H1 (cell line): ENCODE results near the gene MX1. TPM values are rescaled to one million over a fixed set of nuclear protein-coding genes. Genes with fewer than 3 reads are reported as not detected.

Experiments used
- BCL11A ChIP-seq, 2 experiments: IDR thresholded peaks; one replicate each; pipeline ENCODE4 v1.6.1; 2011; ENCODE audit warnings: low read depth in 2 of 2, low read length in 2 of 2, mild to moderate bottlenecking in 2 of 2
- EGR1 ChIP-seq: IDR thresholded peaks from 2 replicates; pipeline ENCODE4 v1.6.1; 2011; ENCODE audit warnings: low read depth, low read length, borderline replicate concordance
- HDAC2 ChIP-seq, 2 experiments: fragments of 300-600 bp in 1 of 2; sonication (generic) in 1 of 2; IDR thresholded peaks; 2 replicates each; pipeline ENCODE4 v1.6.1; 2011 to 2012; ENCODE audit warnings: low read depth in 2 of 2, low read length in 2 of 2, mild to moderate bottlenecking in 2 of 2, moderate library complexity in 2 of 2, borderline replicate concordance in 1 of 2, inconsistent platforms in 1 of 2
- PHF8 ChIP-seq: fragments of 200-600 bp; sonication (generic); conservative IDR thresholded peaks from 2 replicates; pipeline ENCODE4 v1.7.1; 2012; ENCODE audit warnings: low read depth, mild to moderate bottlenecking, inconsistent platforms, low read length, moderate library complexity
- SP4 ChIP-seq: IDR thresholded peaks from 2 replicates; pipeline ENCODE4 v1.6.1; 2012; ENCODE audit warnings: low read length, inconsistent platforms
- SUZ12 ChIP-seq: fragments of 200-600 bp; sonication (generic); IDR thresholded peaks from 2 replicates; pipeline ENCODE4 v1.6.1; 2012; ENCODE audit warnings: mild to moderate bottlenecking, inconsistent platforms, low read length, moderate library complexity, mixed read lengths
- TAF1 ChIP-seq: IDR thresholded peaks from 2 replicates; pipeline ENCODE4 v1.6.1; 2011; ENCODE audit warnings: mild to moderate bottlenecking, low read depth, low read length
- TAF7 ChIP-seq: optimal IDR thresholded peaks from 2 replicates; pipeline ENCODE3; 2011; ENCODE audit warnings: low read depth, mild to moderate bottlenecking, inconsistent platforms, low read length, moderate library complexity, borderline replicate concordance
- TBP ChIP-seq: IDR thresholded peaks from 2 replicates; pipeline ENCODE4 v1.6.1; 2011; ENCODE audit warnings: low read depth, low read length, improper control_type of control experiment
- TEAD4 ChIP-seq: IDR thresholded peaks from 2 replicates; pipeline ENCODE4 v1.6.1; 2012; ENCODE audit warnings: low read depth, low read length, inconsistent platforms, mixed read lengths
- polyA plus RNA-seq, 7 experiments: library from polyadenylated mRNA; depleted of rRNA in 3 of 7; stranded (reverse) in 5 of 7; unstranded in 2 of 7; fragments of >200 nt in 5 of 7; fragments of 200-250 nt in 2 of 7; gene quantifications; 1 replicate in 5 of 7; 2 replicates in 1 of 7; 4 replicates in 1 of 7; pipeline versions ENCODE4 v1.2.1 to v1.2.3, GENCODE V29; 2011 to 2013; ENCODE audit warnings: missing spikeins in 2 of 7, mixed read lengths in 2 of 7
- total RNA-seq: library from RNA; stranded (reverse); fragmentation: NEBNext Ultra II Directional; extraction: Animal tissue kit (Norgen Biotek cat#: 25700); gene quantifications from 2 replicates; pipeline ENCODE4 v1.2.1, GENCODE V29; 2021

Gene MX1
- total and polyA plus RNA-seq, 2 of the 8 experiments (the other 6 are each of a cell fraction or from before 2014, with no cell fraction given), result 3.8 to 5.7 TPM

DNA sequence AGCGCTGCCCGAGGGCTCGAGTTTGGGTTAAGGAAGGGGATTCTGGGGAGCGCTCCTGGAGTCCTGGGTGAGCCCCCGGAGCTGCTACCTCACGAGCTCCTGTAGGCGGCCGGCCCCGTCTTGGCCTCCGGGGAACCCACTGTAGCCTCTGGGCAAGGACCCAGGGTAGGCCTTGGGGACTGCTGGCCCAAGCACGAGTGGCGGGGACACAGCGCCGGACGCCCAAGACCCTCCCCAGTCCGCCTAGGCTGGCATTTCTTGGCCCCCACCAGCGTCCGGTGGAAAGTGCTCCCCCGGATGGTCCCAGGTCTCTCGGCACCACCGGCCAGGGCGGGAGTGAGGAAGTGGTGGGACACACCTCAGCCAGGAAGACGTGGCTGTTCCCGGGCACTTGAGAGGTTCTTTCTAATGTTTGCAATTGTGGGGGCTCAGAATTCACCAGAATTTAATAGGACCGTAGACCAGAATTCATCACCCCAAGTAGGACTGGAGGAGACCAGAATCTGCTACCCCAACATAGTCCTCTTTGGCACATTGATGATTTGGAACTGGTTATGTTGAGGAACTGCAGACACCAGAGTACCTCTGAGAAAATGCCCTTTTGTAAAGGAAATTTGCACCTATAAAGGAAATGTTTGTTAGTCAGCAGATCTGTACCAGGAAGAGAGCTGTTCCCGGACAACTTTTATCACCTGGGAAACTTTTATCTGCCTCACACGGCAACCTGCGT, 82.5 kb downstream of the MX1 start (continued):
- TF ChIP-seq TAF1, result 0 out of 2 replicates have a peak, but pooled peaks have one; percentile 15
- no peak for TF ChIP-seq EGR1
- TF ChIP-seq SUZ12, result no peak
- 0 out of 2 replicates have a peak, but pooled peaks have one; percentile 6 for TF ChIP-seq TBP
- TF ChIP-seq HDAC2 (IDR thresholded peaks at IDR 0.05; ENCODE audit: borderline replicate concordance in 1 of 2, low read depth in 2 of 2, low read length in 2 of 2), result no peak
- 0 out of 2 replicates have a peak, but pooled peaks have one; percentile 16 for TF ChIP-seq PHF8
- no peak for TF ChIP-seq BCL11A (IDR thresholded peaks at IDR 0.05; ENCODE audit: low read depth in 2 of 2, low read length in 2 of 2)
- no peak for TF ChIP-seq SP4
- TF ChIP-seq TAF7, result no peak
- no peak for TF ChIP-seq TEAD4

Other genes starting within 250 kb of the MX1 start
- 2.0 and 3.1 TPM in 2 replicates for gene FAM3B, start 109.4 kb upstream of the MX1 start, total RNA-seq
- gene FAM3B, start 109.4 kb upstream of the MX1 start, polyA plus RNA-seq (2011; rRNA removed), result 2.0 TPM in 2 replicates
- 8.9 TPM in 2 replicates for gene MX2, start 64.2 kb upstream of the MX1 start, total RNA-seq
- 2.8 and 3.1 TPM in 2 replicates for gene MX2, start 64.2 kb upstream of the MX1 start, polyA plus RNA-seq (2011; rRNA removed)
- 9.2 and 13.2 TPM in 2 replicates for gene TMPRSS2, start 81.9 kb downstream of the MX1 start, total RNA-seq
- 10.5 and 11.0 TPM in 2 replicates for gene TMPRSS2, start 81.9 kb downstream of the MX1 start, polyA plus RNA-seq (2011; rRNA removed)